Stimulated activated naive CD8-positive, alpha-beta T cell treated with anti-CD3 and anti-CD28 coated beads, Interleukin-15, Interleukin-2, amounts not matched to agents 100 U/mL and 50 U/mL, for 24 hours (primary cell): ENCODE results near the gene IQCF6.
"Not testable (repeated sequence)": the region's sequence is repeated elsewhere in the genome, so short reads cannot be mapped to it uniquely, and the experiment has no call there.

Experiments used
- ATAC-seq: fragments of 150-1000 bp; cut with Tn5 transposase; one replicate; pipeline ENCODE4 v1.10.0; 2021
- DNase-seq: peaks from one replicate; pipeline ENCODE4 v3.0.0; 2021

Gene IQCF6

DNA sequence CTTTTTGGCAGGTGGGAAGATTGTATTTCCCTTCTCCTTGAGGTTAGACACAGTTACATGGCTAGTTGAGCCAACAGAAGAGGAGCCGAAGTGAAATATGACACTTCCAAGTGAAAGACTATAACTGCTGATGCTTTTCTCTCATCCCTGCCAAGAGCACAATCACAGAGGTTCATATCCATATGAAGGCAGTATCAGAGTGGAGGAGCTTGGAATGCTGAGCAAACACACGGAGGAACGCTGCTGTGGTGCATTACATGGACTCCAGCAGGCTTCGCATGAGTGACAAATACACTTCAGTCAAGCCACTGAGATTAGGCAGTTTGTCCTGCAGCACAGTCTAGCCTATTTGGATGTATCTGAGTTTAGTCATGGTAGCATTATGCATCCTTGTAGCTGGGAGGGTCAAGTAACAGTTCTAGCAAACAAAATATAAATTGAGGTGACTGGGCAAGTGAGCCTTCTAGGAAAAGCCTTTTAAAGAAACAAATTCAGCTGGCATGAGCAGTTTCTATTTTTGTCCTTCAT, 5.4 kb downstream of the IQCF6 start:
- no peak for DNase-seq
- ATAC-seq, result no peak

DNA sequence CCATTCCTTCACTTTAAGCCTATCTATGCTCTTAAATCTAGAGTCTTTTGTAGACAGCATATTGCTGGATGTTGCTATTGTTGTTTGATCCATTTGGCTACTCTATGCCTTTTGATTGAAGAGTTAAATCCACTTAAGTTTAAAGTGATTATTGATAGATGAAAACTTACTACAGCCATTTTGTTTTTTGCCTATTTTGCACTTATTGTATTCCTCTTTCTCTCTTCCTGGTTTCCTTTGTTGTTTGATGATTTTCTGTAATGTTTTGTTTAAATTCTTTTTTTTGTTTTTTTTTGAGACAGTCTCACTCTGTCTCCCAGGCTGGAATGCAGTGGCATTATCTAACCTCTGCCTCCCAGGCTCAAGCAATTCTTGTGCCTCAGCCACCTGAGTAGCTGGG, 19.8 kb downstream of the IQCF6 start:
- DNase-seq (no peak), ATAC-seq (no peak)

DNA sequence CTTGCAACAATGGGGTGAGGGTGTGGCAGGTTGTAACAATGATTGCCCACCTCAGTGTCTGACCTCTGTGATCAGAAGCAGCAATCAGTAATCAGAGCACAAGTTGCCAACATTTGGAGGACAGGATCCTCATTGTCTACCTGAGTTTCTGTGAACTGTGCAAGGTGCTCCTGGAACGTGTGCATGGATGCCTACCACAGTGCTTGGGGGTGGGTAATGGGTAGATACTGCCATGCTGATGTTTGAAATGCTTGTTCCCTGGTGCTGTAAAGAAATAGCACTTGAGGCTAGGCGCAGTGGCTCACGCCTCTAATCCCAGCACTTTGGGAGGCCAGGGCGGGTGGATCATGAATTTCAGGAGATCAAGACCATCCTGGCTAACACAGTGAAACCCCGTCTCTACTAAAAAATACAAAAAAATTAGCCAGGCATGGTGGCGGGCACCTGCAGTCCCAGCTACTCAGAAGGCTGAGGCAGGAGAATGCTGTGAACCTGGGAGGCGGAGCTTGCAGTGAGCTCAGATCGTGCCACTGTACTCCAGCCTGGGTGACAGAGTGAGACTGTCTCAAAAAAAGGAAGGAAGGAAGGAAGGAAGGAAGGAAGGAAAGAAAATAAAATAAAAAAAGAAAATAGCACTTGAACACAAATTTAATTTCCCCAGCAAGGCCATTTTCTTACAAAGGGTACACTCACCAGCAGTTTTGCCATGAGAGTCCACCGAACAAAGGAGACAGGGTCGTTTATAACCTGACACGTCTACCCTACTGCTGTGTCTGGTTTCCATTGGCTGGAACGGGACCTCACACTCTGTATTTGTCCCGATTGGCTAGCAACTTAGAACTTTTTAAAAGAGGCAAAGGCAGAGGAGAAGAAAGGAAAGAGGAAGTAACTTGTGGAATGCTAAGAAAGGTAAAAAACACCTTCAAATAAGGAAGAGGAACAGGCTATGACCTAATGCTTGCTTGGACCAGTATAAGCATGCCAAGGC, 25.0 kb downstream of the IQCF6 start:
- ATAC-seq, DNase-seq: not testable (repeated sequence)

DNA sequence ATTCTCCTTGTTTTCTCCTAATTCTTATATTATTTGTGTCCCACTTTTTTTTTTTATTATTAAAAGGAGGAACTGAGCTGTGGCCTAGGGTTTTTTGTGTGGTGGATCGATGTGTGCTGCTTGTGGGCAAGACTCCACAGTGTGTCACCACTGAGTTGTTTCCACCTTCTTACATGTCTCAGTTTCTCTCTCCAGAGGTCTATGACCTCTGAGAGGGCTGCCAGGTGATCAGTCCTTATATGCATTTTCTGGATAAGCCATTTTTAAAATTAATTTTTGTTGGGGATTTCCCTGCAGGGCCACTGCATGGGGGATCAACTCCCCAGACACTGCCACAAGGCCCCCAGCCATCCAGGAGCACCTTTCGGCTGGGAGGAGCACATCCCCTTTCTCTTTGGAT, 27.8 kb downstream of the IQCF6 start:
- ATAC-seq, result peak; percentile 51
- peak; percentile 21 for DNase-seq

DNA sequence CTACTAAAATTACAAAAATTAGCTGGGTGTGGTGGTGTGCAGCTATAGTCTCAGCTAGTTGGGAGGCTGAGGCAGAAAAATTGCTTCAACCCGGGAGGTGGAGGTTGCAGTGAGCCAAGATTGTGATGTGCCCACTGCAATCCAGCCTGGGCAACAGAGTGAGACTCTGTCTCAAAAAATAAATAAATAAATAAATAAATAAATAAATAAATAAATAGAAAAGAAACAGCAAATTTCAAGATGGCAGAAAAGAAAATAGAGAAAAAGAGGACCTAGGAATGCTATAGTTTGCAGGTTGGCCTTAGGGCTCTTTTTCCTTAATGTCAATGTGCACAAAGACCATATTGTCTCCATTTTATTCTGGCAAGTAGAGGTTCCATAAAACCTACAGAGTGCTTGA, 28.2 kb downstream of the IQCF6 start:
- DNase-seq (no peak), ATAC-seq (no peak)

DNA sequence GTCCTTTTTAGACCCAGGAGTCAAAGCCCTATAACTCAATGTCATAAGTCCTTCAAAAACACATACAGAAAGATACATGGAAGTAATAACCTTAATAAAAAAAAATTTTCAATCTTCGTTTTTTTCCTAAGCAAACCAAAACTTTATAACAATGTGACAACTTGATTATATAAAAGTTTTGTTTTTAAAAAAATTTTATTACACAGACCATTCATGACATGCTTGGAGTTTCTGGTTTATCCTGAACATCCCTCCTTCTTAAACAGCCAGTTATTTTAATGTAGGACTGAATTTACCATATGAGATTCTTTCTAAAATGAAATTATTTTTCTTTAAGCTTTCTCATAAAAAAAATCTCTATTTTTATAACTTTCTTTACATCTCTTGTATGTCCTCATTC, 30.7 kb downstream of the IQCF6 start:
- ATAC-seq (no peak), DNase-seq (no peak)

DNA sequence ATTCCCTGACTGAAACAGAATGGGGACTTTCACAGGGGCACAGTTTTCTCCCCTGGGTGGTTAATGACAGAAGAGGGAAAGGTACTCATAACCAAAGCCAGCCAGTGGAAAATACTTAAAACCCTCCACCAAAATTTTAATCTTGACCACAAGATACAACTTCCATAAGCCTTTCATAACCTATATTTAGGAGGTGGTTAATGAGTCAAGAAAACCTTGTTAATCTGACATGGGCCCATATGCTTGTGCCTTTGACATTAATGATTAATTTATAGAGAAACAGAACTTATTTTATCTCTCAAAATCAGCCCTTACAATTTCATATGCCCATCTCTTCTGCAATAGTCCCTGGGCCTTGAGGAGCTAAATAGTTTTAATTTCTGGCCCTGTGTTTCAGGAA, 31.2 kb downstream of the IQCF6 start:
- peak; percentile 25 for DNase-seq
- ATAC-seq, result peak; percentile 94

DNA sequence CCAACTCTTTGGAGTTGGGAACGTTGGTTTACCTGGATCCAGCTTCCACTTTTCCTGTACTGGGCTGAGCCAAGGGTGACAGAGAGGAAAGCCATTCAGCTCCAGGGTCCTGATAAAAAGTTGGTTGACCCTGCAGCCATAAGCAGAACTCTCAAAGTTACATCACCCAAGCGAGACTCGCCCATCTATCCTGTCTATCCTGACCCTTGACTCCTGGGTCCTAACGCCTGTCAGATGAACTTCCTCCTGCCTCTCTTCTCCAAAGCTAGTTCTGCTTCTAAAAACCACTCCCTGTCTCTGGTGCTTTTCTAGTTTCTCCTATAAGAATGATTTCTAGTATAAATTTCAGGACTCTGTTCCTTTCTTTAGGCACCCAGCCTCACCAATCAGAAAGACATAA, 36.1 kb downstream of the IQCF6 start:
- not testable (repeated sequence) for ATAC-seq, DNase-seq

DNA sequence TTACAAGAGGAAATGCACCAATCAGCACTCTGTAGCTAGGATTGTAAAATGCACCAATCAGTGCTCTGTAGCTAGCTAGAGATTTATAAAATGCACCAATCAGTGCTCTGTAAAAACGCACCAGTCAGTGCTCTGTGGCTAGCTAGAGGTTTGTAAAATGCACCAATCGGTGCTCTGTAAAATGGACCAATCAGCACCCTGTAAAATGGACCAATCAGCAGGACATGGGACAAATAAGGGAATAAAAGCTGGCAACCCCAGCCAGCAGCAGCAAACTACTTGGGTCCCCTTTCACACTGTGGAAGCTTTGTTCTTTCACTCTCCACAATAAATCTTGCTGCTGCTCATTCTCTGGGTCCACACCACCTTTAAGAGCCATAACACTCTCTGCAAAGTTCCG, 36.7 kb downstream of the IQCF6 start:
- not testable (repeated sequence) for ATAC-seq, DNase-seq

DNA sequence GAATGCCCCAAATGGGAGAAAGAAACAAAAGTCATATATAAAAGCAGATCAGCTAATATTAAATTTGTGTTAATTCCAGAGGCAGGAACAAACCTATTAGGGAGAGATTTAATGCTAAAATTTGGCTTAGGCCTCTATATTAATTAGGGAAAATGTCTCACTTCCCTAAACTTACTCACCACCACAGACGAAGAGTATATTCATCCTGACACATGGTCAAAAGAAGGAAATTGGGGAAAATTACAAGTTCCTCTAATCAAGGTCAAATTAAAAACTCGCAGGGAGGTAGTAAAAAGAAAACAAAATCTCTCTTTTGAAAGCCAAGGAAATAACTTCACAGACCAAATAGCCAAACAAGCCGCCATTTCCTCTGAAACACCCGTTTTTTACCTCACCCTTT, 39.9 kb downstream of the IQCF6 start:
- DNase-seq, result no peak
- no peak for ATAC-seq

DNA sequence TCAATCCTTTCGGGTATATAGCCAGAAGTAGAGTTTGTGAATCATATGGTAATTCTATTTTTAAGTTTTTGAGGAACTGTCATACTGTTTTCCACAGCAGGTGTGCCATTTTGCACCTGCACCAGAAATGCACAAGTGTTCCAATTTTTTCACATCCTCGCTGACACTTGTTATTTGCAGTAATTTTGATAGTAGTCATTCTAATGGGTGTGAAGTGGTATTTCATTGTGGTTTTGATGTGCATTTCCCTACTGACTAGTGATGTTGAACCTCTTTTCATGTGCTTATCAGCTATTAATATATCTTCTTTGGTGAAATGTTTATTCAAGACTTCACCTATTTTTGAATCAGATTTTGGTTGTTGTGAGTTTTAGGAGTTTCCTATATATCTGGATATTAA, 43.1 kb downstream of the IQCF6 start:
- DNase-seq (no peak), ATAC-seq (no peak)

DNA sequence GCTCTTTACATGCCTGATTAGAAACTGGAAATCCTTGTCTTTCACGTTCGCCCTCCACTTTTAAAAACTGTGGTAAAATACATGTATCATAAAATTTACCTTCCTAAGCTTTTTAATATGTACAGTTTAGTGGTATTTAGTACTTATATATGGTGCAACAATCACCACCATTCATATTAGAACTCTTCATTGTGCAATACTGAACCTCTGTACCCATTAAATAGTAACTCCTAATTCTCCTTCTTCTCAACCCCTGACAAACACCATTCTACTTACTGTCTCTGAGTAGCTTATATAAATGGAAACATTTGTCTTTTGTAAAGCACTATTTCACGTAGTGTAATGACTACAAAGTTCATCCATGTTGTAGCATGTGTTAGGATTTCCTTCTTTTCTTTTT, 44.0 kb downstream of the IQCF6 start:
- ATAC-seq (no peak), DNase-seq (no peak)

DNA sequence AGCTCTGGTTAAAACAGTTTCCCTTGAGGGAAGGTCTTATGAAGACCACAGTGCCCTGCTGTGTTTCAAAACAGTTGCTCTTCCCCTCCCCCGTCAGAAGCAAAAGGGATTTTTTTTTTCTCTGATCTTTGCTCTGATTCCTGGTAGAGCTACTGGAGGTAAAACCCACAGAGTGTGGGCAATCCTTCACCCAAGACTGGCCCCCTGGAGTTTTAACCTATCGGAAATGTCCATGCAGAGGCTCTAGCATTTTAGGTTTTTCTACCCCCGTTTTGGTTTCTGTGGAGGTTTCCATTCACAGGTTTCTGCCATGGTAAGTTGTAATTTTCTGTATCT, 44.5 kb downstream of the IQCF6 start:
- DNase-seq (peak; percentile 57), ATAC-seq (peak; percentile 91)

DNA sequence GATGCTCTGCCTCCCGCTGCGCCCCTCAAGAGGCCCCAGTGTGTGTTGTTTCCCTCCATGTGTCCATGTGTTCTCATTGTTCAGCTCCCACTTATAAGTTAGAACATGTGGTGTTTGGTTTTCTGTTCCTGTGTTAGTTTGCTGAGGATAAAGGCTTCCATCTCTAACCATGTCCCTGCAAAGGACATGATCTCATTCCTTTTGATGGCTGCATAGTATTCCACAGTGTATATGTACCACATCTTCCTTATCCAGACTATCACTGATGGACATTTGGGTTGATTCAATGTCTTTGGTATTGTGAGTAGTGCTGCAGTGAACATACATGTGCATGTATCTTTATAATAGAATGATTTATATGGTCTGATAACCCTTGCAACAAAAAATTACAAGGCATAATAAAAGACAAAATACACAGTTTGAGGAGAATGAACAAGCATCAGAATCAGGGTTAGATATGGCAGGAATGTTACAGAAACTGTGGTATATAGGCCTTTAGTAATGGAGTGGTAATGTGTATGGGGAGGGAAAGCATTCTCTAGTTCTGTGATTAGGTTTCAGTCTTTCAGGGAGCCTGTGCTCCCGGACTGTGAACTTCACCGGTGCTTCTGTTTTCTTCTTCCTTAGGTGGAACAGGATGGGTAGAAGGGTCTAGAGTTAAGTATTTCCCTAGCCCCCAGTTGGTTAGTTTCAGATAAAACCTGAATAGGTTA, 45.0 kb downstream of the IQCF6 start:
- ATAC-seq (peak; percentile 65), DNase-seq (no peak)

DNA sequence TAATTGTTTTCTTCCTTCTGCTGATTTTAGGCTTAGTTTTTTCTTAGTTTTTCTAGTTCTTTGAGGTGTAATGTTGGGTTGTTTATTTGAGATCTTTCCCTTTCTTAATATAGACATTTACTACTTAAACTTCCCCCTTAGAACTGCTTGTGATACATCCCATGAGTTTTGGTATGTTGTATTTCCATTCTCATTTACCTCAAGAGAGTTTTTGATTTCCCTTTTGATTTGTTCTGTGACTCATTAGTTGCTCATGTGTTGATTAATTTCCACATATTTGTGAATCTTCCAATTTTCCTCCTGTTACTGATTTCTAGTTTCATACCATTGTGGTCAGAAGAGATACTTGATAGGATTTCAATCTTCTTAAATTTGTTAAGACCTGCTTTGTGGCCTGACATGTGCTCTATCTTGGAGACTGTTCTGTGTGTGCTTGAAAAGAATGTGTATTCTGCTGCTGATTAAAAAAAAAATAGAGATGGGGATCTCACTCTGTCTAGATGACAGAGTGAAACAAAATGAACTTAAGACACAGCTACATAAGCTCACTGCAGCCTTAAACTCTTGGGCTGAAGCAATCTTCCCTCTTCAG, 49.9 kb downstream of the IQCF6 start:
- DNase-seq (no peak), ATAC-seq (peak; percentile 71)
